Renal cortex interstitium (tissue), 3 donors: ENCODE results near the gene TUT7. TPM values are rescaled to one million over a fixed set of nuclear protein-coding genes. Genes with fewer than 3 reads are reported as not detected.

Experiments used
- polyA plus RNA-seq, 3 donors: library from polyadenylated mRNA; unstranded; fragments of 120-200 nt; gene quantifications; one replicate each; pipeline ENCODE4 v1.2.1, GENCODE V29; 2013; ENCODE audit not compliant: insufficient read length in 3 of 3

Gene TUT7
- polyA plus RNA-seq, 3 donors = 23.8 to 27.6 (median 24.7) TPM

Other genes starting within 250 kb of the TUT7 start
- under 1 TPM; 0.06 to 0.22 (median 0.12) TPM for gene C9orf153, start 94.8 kb downstream of the TUT7 start, polyA plus RNA-seq
- gene ISCA1, start 71.9 kb downstream of the TUT7 start, polyA plus RNA-seq = 10 to 100 TPM; 51.0 to 61.6 (median 56.3) TPM